Effector memory CD8-positive, alpha-beta T cell (primary cell): Measurements from ENCODE around the gene PSG7.
"Not testable (repeated sequence)": the region's sequence is repeated elsewhere in the genome, so short reads cannot be mapped to it uniquely, and the experiment has no call there.

Experiments
- ATAC-seq: fragments of 150-1000 bp; cut with Tn5 transposase; replicated peaks from 2 replicates; pipeline ENCODE4 v1.10.0; 2021; ENCODE audit warnings: mild to moderate bottlenecking, moderate library complexity
- DNase-seq, 3 experiments: peaks; one replicate each; pipeline ENCODE4 v3.0.0; 2021
- H3K27ac Mint-ChIP-seq, 2 donors: one replicate each; pipeline ENCODE4 v1.8.0; 2022; ENCODE audit warnings: mild to moderate bottlenecking in 2 of 2, mixed read lengths in 2 of 2, moderate library complexity in 2 of 2
- H3K27me3 Mint-ChIP-seq, 2 donors: one replicate each; pipeline ENCODE4 v1.8.0; 2022; ENCODE audit warnings: mixed read lengths in 2 of 2
- H3K36me3 Mint-ChIP-seq: one replicate; pipeline ENCODE4 v1.8.0; 2022; ENCODE audit warnings: mild to moderate bottlenecking, moderate library complexity, mixed read lengths; ENCODE audit not compliant: insufficient read depth
- H3K4me1 Mint-ChIP-seq, 2 donors: one replicate each; pipeline ENCODE4 v1.8.0; 2022; ENCODE audit warnings: low read depth in 2 of 2, mixed read lengths in 2 of 2
- H3K4me3 Mint-ChIP-seq, 2 donors: one replicate each; pipeline ENCODE4 v1.8.0; 2022; ENCODE audit warnings: mild to moderate bottlenecking in 2 of 2, mixed read lengths in 2 of 2, moderate library complexity in 2 of 2
- H3K9me3 Mint-ChIP-seq, 2 donors: one replicate each; pipeline ENCODE4 v1.8.0; 2022; ENCODE audit warnings: mixed read lengths in 2 of 2
- total RNA-seq, 9 experiments: gene quantifications; one replicate each; lab custom pipeline; 2026; lab: John Stamatoyannopoulos, UW

PSG7 gene
- 0 reads per million in 9 experiments for total RNA-seq

GRCh38 chr19:42937107-42937506 lies at the start of gene PSG7:
Gene PSG7, minus strand, starts transcription at chr19:42937207. Its CDS starts 131 bp downstream, at chr19:42937076.
- H3K27ac Mint-ChIP-seq, DNase-seq, H3K9me3 Mint-ChIP-seq, H3K4me1 Mint-ChIP-seq, ATAC-seq, H3K36me3 Mint-ChIP-seq, H3K4me3 Mint-ChIP-seq: not testable (repeated sequence)
- H3K27me3 Mint-ChIP-seq = peaks cover 21 to 73% of the 10 kb centered on the region in 2 donors

GRCh38 chr19:42985588-42985987 lies 48.6 kb upstream of the PSG7 start:
- ATAC-seq = no peak
- no peaks in the 10 kb centered on the region for H3K4me1 Mint-ChIP-seq

GRCh38 chr19:42982111-42982510 lies 45.1 kb upstream of the PSG7 start:
- H3K27me3 Mint-ChIP-seq = peaks cover 15 to 23% of the 10 kb centered on the region in 2 donors

More at GRCh38 chr19:42985588-42985987, 48.6 kb upstream of the PSG7 start:
- no peak for DNase-seq
- H3K36me3 Mint-ChIP-seq = no peaks in the 10 kb centered on the region
- no peak overlapping the region for H3K4me3 Mint-ChIP-seq
- peaks cover 4 to 21% of the 10 kb centered on the region in 2 donors for H3K9me3 Mint-ChIP-seq
- H3K27me3 Mint-ChIP-seq = peaks cover 36 to 43% of the 10 kb centered on the region in 2 donors
- no peak overlapping the region for H3K27ac Mint-ChIP-seq

GRCh38 chr19:42971451-42971850 lies 34.4 kb upstream of the PSG7 start:
- not testable (repeated sequence) for ATAC-seq, H3K9me3 Mint-ChIP-seq, H3K27ac Mint-ChIP-seq, H3K36me3 Mint-ChIP-seq, H3K4me3 Mint-ChIP-seq, DNase-seq, H3K4me1 Mint-ChIP-seq
- peaks cover 8 to 37% of the 10 kb centered on the region in 2 donors for H3K27me3 Mint-ChIP-seq

More at GRCh38 chr19:42982111-42982510, 45.1 kb upstream of the PSG7 start:
- peaks cover 4 to 23% of the 10 kb centered on the region in 2 donors for H3K9me3 Mint-ChIP-seq
- not testable (repeated sequence) for H3K27ac Mint-ChIP-seq, H3K4me3 Mint-ChIP-seq, H3K36me3 Mint-ChIP-seq, DNase-seq, H3K4me1 Mint-ChIP-seq, ATAC-seq

DNA sequence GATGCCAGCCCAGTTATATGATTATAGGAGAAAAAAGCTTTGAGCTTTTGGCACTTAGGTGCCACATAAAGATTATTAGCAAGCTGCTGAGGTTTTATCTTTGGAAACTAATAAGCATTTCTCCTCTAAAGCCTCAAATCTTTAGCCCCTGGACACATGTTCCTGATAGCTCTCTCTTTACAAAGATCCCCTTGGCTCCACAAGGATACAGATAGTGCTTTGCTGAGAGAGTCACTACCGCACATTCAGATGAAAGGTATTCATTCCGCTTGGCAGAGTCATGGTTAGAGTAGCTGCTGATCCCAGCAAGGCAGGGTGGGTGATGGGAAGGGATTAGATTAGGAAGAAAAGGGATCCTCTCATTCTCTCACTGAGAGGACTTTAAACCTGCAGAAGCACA lies 28.2 kb upstream of the PSG7 start:
- H3K4me3 Mint-ChIP-seq = no peak overlapping the region
- DNase-seq = no peak

DNA sequence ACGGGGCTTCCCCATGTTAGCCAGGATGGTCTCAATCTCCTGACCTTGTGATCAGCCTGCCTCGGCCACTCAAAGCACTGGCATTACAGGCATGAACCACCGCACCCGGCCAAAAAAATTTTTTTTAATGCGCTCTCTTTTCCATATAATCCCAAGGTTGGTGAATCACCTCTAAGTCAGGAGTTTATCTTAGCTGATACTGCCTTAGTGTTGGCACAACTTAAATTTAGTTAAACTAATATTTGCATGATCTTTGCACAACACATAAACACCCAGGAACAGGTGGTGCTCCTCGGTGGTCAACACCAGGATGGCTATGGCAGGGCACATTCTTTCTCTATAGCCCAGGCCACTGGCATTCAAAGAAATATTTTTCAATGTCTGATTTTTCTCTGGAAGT lies 24.1 kb upstream of the PSG7 start:
- peaks cover 0 to 2% of the 10 kb centered on the region in 2 donors for H3K9me3 Mint-ChIP-seq
- ATAC-seq = no peak
- no peaks in the 10 kb centered on the region for H3K4me1 Mint-ChIP-seq
- H3K36me3 Mint-ChIP-seq = peaks cover 3% of the 10 kb centered on the region
- H3K27me3 Mint-ChIP-seq = peaks cover 15 to 32% of the 10 kb centered on the region in 2 donors
- H3K27ac Mint-ChIP-seq = no peak overlapping the region
- H3K4me3 Mint-ChIP-seq = no peak overlapping the region
- no peak for DNase-seq

More for the DNA sequence above, 28.2 kb upstream of the PSG7 start:
- H3K4me1 Mint-ChIP-seq = no peaks in the 10 kb centered on the region
- no peak for ATAC-seq
- no peaks in the 10 kb centered on the region for H3K36me3 Mint-ChIP-seq
- no peaks in the 10 kb centered on the region for H3K9me3 Mint-ChIP-seq
- H3K27ac Mint-ChIP-seq = no peak overlapping the region
- peaks cover 24 to 39% of the 10 kb centered on the region in 2 donors for H3K27me3 Mint-ChIP-seq

GRCh38 chr19:42952126-42952525 lies 15.1 kb upstream of the PSG7 start:
- H3K27ac Mint-ChIP-seq = not testable (repeated sequence)

DNA sequence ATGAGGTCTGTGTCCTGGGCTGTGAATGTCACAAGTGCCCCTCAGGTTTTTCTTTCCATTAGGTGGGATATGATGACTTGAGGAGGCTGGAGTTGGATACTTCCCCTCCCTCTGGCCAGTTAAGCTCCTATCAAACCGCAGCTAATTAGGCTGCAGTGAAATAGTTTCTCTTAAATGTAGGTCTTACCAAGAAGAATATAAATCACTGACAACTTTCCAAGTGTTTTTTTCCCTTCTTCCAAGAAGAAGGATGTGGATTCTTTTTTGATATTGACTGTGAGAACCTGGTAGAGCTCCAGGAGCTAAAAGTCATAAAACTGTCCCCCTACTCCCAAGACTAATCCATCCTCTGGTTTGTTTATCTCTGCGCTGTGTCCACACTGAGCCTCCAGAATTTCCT lies 14.5 kb upstream of the PSG7 start:
- H3K9me3 Mint-ChIP-seq, H3K27ac Mint-ChIP-seq, H3K4me3 Mint-ChIP-seq, ATAC-seq, DNase-seq, H3K36me3 Mint-ChIP-seq, H3K4me1 Mint-ChIP-seq: not testable (repeated sequence)
- peaks cover 13 to 21% of the 10 kb centered on the region in 2 donors for H3K27me3 Mint-ChIP-seq

More at GRCh38 chr19:42952126-42952525, 15.1 kb upstream of the PSG7 start:
- H3K9me3 Mint-ChIP-seq, H3K36me3 Mint-ChIP-seq, ATAC-seq, H3K4me1 Mint-ChIP-seq, H3K4me3 Mint-ChIP-seq, DNase-seq: not testable (repeated sequence)
- peaks cover 15 to 21% of the 10 kb centered on the region in 2 donors for H3K27me3 Mint-ChIP-seq

- ATAC-seq = no peak
- DNase-seq = no peak
- H3K27me3 Mint-ChIP-seq = peaks cover 29 to 58% of the 10 kb centered on the region in 2 donors
- no peaks in the 10 kb centered on the region for H3K36me3 Mint-ChIP-seq
- H3K27ac Mint-ChIP-seq = no peak overlapping the region
- H3K9me3 Mint-ChIP-seq = peaks cover 0 to 2% of the 10 kb centered on the region in 2 donors
- no peak overlapping the region for H3K4me3 Mint-ChIP-seq
- H3K4me1 Mint-ChIP-seq = peaks cover 0 to 2% of the 10 kb centered on the region in 2 donors
Measured at GRCh38 chr19:42942187-42942789, 5.3 kb upstream of the PSG7 start.

DNA sequence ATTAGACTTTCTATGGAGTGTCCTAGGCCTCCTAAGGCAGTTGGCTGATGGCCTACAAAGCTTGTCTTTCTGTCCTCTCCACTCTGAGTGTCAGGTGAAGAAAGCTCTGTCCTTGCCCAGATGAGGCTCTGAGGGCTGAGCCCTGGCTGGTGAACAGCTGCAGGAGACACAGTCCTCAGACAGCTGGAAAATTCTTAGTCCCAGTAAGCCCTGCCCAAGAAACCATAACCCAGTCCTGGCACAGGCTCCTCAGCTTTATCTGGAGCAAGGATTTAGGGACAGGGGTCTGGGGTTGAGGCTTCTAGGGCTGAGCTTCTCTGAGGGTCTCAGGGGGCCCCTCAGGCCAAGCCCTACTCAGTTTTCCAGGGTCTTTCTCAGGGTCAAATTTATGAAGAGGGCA lies 2.3 kb downstream of the PSG7 start:
- not testable (repeated sequence) for H3K27ac Mint-ChIP-seq

GRCh38 chr19:42934183-42934582 lies 2.8 kb downstream of the PSG7 start:
- not testable (repeated sequence) for H3K27ac Mint-ChIP-seq, ATAC-seq, DNase-seq, H3K9me3 Mint-ChIP-seq, H3K36me3 Mint-ChIP-seq, H3K4me3 Mint-ChIP-seq, H3K4me1 Mint-ChIP-seq
- peaks cover 20 to 59% of the 10 kb centered on the region in 2 donors for H3K27me3 Mint-ChIP-seq

More for the DNA sequence above, 2.3 kb downstream of the PSG7 start:
- H3K4me3 Mint-ChIP-seq, H3K9me3 Mint-ChIP-seq, H3K36me3 Mint-ChIP-seq, H3K4me1 Mint-ChIP-seq, ATAC-seq, DNase-seq: not testable (repeated sequence)
- peaks cover 20 to 61% of the 10 kb centered on the region in 2 donors for H3K27me3 Mint-ChIP-seq

DNA sequence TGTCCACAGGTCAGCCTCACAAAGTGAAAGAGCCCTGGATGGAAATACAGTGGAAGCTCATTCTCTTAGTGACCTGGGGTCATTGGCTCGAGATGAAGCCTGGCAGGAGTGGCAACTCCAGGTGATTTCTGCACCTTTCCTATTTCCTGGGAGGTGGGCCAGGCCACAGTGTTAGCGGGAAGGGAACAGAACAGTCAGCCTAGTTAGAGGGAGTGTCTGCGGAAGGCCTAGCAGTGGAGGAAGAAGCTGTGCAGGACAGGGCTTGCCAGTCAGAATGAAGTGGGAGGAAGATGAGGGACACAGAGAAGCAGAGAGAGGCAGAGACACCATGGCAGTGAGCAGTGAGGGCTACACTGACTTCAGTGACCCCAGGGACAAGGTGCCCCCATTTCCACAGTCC lies 3.6 kb downstream of the PSG7 start:
- not testable (repeated sequence) for ATAC-seq, H3K27ac Mint-ChIP-seq, DNase-seq, H3K36me3 Mint-ChIP-seq, H3K4me3 Mint-ChIP-seq, H3K9me3 Mint-ChIP-seq, H3K4me1 Mint-ChIP-seq
- peaks cover 16 to 59% of the 10 kb centered on the region in 2 donors for H3K27me3 Mint-ChIP-seq

DNA sequence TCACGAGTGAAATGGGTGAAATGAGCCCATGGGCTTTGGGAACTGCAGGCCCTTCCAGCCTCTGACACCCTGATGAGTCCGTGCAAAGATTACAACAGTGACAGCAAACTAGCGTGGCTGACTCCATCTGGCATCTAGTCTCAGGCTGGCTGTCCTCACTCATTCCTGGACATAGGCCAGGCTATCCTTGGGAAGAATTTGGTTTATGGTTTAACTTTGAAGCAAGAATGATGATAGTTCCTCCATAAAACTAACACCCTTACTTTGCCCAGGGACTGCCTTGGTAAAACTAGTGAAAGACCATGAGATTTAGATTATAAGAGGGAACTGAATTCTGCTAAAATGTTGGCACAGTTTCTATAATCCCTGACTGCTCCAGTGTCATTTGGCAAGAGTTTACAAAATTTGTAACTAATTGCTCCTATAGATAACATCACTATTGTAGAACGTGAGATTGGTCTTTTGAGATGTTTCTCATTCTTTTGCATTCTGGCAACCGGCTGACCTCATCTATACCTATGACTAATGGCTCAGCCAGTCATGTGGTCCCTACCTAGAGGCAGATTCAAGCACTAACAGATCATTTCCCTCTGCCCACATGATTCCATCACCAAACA lies 4.4 kb downstream of the PSG7 start:
- ATAC-seq, H3K36me3 Mint-ChIP-seq, DNase-seq: not testable (repeated sequence)

DNA sequence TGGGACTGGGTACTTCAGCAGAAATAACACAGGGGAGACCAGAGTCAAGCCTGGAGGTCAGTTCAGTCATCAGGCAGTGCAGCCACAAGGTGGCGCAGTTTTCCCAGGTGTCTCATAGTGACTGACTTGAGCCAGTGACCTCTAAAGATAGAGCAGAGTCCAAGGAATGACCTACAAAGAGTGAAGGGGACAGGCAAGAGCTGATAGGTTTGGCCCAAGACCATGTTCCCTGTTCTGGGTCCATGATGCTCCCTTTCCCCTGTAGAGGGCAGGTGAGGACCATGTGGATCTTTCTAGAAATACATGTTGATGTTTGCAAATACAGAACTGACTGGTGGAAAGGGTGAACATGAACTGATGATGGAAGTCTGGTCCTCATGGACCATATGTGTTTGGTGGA lies 6.8 kb downstream of the PSG7 start:
- not testable (repeated sequence) for H3K27ac Mint-ChIP-seq, H3K4me1 Mint-ChIP-seq, DNase-seq, H3K36me3 Mint-ChIP-seq, ATAC-seq, H3K9me3 Mint-ChIP-seq, H3K4me3 Mint-ChIP-seq
- H3K27me3 Mint-ChIP-seq = peaks cover 21 to 50% of the 10 kb centered on the region in 2 donors

More for the DNA sequence above, 4.4 kb downstream of the PSG7 start:
- not testable (repeated sequence) for H3K27ac Mint-ChIP-seq, H3K4me1 Mint-ChIP-seq, H3K9me3 Mint-ChIP-seq, H3K4me3 Mint-ChIP-seq
- H3K27me3 Mint-ChIP-seq = peaks cover 8 to 52% of the 10 kb centered on the region in 2 donors
